HG03060 (cell line): ENCODE results near the gene NTN3.
"Not testable (repeated sequence)": the region's sequence is repeated elsewhere in the genome, so short reads cannot be mapped to it uniquely, and the experiment has no call there.

Experiments
- ATAC-seq: cut with Tn5 transposase; IDR thresholded peaks from one replicate; pipeline ENCODE4 v1.9.1; 2021; ENCODE audit warnings: low read depth, moderate number of reproducible peaks; ENCODE audit not compliant: unreplicated experiment

The NTN3 gene

GRCh38 chr16:2471016-2471652 is at the start of gene NTN3:
TSS of gene NTN3 (plus strand) at chr16:2471297. CDS start at chr16:2471702, 405 bp downstream.
- no peak for ATAC-seq

- ATAC-seq = no peak
These were observed 48.8 kb upstream of the NTN3 start for GRCh38 chr16:2422123-2422867.

DNA sequence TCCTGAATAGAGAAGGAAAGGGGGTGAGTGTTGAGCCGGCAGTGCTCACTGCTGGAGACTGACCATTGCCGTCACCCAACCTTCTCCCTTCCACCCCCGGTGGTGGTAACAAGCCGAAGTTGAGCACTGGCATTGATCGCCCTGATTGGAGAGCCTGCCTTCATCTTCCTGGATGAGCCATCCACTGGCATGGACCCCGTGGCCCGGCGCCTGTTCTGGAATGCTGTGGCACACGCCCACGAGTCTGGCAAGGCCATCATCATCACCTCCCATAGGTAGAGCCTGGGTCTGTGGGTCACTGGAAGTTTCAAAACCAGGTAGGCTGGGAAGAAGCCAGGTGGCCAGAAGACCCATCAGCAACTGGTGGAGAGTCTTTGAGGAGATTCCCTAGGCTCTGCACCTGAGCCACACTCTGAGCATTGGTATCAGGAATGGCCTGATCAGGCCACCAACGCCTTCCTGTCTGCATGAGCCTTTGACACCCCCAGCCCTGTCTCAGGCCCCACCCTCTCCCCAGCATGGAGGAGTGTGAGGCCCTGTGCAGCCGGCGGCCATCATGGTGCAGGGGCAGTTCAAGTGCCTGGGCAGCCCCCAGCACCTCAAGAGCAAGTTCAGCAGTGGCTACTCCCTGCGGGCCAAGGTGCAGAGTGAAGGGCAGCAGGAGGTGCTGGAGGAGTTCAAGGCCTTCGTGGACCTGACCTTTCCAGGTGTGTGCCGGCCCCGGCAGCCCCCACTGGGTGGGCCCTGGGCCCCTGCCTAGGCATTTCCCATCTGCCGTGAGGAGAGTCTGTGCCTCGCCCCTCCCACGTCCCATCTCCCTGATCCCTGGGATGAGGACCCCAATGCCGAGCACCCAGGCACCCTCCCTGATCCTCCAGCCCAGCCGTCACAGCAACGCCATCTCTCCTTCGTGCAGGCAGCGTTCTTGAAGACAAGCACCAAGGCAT is 46.8 kb upstream of the NTN3 start:
- ATAC-seq = no peak

DNA sequence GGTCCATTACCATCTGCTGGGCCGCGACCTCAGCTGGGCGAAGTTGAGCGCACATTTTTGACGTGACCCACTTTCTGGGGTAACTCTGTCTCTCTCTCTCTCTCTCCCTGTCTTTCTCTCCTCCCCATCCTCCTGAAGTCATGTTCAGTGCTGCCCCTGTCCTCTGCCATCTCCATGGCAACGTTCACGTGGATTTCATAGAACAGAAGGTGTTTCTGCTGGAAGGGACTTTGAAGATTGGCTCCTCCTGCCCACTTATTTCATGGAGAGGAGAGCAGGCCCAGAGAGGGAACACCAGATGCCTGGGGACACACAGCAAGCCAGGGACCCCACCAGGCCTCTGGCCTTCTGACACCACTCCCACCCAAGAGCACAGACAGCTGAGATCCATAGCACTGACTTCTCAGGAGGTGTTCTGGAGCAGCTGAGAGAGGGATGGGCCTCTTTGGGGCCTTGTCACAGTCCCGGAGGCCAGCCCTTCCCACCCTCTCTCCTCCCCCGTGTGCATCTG is 46.0 kb upstream of the NTN3 start:
- ATAC-seq = no peak

DNA sequence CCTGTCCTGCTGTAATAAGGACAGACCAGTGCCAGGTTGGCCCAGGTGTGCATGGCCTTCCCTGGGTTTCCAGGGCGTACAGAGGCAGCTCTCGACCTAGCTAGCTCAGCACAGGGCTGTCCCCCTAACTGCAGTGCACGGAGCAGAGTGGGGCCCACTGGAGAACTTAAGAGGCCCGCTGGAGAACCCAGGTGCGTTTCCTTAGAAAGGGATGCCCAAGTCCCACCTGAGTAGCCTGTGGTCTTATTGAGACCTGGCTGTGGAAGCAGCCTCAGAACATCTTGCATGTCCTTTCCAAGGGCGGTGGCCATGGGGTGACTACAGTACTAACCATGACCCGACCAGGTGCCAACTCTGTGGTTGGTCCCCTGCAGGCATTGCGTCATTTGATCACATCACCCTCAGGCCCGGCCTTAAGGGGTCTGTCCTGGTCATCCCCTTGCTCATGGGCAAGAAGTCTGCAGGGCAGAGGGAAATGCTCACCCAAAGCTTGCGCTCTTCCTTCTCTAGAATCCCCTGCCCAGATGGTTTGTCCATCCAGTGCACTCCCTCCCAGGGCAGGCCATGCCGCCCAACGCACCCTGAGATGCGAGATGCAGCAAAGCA is 45.2 kb upstream of the NTN3 start:
- no peak for ATAC-seq

- no peak for ATAC-seq
These were observed 44.1 kb upstream of the NTN3 start for GRCh38 chr16:2426941-2427361.

- no peak for ATAC-seq
These were observed 43.6 kb upstream of the NTN3 start for GRCh38 chr16:2427526-2427925.

DNA sequence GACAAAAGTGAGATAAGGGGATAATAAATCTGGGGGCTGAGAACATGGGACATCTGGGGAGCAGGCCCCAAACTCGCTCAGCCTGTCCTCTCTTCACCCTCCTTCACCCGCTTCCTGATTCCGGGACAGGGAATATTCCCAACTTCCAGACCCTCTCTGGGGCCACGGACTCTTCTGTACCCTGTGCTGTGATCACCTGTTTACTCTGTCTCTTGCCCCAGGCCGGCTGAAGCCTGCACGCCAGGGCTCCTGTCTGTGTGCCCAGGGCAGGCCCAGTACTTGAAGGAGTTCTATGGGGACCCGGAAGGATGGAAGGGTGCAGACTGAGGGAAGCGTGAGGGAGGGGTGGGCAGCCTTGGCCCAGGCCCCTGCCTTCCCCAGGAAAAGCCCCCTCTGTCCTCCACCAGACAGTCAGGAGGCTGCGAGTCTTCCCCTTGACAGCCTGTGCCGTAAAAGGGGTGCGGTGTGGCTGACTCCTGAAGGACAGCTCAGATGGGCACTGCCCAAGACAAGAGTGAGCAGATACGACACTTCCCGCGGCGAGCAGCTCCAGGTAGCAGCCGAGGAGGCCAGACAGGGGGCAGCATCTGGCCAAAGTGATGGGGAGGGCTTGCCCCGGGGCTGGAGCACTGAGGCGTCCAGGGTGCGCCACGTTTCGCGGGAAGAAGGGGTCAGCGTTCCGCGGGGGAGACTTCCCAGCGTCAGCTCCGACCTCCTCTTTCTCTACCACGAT is 42.9 kb upstream of the NTN3 start:
- ATAC-seq = peak; percentile 6

GRCh38 chr16:2428784-2429033 is 42.4 kb upstream of the NTN3 start:
- peak; percentile 4 for ATAC-seq

DNA sequence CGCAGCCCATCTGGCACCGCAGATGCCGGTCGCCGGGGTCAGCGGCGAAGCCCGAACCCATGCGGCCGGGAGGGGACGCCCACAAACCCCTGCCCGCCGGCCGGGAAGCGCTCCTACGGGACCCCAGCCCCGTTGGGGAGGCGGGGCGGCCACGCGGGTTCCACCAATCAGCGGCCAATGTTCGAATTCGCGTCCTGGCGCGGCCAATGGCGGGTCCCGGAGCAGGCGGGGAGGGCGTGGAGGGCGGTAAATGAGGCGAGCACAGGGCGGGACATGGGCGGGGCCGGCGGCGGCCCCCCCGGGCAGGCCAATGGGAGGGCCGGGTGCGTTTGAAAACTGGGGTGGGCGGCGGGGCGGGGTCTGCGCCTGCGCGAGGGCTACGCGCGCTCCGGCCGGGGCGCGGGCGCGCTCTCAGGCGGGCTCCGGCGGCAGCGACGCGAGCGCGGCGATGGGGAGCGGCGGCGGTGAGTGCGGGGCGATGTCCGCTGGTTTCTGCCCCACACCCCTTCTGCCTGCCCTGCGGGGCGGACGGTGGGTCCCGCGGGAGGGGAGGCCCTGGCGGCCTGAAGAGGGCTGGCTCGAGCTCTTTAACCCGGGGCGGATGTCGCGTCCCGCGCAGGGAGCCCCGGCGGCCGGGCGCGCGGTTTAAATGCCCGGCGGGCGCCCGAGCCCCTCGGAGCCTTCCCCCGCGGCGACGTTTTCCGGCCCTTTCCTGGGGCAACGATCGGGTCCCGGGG is 41.9 kb upstream of the NTN3 start, which contains the start of gene CCNF:
TSS of gene CCNF (plus strand) at position 414 of the 737 bp plus-strand sequence. CDS start at position 449, 35 bp downstream.
- peak; percentile 62 for ATAC-seq

- peak; percentile 22 for ATAC-seq
These were observed 41.1 kb upstream of the NTN3 start for GRCh38 chr16:2429771-2430663.

- ATAC-seq = no peak
These were observed 38.8 kb upstream of the NTN3 start for GRCh38 chr16:2432286-2432685.

DNA sequence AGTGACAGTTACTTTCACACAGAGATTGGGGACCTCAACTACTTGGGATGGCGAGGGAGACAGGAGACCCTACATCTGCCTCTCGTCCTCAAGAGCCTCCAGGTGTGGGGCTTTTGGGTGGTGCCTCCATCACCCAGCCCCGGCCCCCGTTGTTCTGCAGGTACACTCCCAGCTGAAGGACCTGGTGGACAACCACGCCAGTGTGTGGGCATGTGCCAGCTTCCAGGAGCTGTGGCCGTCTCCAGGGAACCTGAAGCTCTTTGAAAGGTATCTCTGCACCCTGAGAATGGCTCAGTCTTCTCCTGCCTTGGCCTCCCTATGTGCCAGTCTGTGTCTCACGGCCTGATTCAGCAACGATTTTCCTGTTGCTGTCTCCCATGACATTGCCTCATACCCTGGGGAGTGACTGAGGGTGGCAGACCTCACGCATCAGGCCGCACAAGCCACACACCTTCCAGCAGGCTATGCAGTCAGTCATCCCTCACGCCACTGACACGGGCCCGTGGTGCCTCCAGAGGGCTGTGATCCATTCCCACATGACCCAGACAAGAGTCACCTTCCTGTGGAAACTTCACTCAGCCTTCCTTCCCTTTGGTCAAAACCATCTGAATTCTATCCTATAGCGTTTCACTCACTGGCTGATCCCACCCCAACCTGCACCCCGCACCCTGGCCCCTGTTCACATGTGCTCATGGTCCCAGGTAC is 38.1 kb upstream of the NTN3 start:
- no peak for ATAC-seq

DNA sequence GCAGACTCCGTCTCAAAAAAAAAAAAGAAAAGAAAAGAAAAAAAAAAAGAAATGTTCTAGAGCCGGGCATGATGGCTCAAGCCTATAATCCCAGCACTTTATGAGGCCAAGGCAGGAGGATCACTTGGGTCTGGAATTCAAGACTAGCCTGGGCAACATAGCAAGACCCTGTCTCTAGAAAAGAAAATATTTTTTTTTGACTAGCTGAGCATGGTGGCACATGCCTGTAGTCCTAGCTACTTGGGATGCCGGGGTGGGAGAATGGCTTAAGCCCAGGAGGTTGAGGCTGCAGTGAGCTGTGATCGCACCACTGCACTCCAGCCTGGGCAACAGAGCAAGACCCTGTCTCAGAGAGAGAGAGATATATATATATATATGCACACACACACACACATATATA is 35.9 kb upstream of the NTN3 start:
- ATAC-seq = not testable (repeated sequence)

DNA sequence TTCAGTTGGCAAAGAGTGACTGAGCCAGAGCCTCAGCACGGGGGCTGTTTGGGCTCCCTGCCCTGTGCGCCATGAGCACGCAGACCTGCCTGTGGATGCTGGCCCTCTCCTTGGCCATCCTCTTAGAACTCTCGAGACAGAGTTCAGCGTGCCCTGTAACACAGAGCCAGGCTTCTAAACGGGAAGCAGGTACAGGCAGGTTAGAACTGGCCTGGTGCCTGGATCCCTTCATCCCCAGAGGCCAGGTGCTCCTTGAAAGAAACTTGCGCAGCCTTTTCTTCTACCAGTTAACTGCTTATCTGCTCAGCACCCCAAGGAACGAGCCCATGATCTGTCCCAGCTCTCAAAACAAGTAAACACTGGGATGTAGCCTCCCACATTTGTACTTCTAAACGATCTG is 35.0 kb upstream of the NTN3 start:
- no peak for ATAC-seq

DNA sequence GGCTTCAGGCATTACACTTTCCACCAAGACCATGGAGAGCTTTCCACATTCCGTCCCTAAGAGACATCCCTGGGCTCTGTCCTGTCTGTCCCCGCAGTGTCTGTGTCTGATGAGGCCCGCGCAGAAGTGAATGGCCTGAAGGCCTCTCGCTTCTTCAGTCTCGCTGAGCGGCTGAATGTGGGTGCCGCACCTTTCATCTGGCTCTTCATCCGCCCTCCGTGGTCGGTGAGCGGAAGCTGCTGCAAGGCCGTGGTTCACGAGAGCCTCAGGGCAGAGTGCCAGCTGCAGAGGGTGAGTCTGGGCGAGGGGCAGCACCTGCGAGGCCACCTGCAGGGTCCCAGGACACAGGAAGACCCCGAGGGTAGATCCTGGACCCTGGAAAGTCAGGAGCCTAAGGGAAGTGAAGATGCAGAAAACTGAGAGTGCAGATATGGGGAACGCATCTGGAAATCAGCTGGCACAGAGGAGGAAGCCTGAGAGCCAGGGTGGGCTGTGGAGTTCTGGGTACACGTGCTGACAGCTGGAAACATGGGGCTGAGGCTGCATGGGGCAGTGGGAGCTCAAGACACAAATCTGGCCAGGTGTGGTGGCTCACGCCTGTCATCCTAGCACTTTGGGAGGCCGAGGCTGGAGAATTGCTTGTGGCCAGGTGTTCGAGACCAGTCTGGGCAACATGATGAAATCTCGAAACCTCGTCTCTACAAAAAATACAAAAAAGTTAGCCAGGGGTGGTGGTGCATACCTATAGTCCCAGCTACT is 33.9 kb upstream of the NTN3 start:
- no peak for ATAC-seq

DNA sequence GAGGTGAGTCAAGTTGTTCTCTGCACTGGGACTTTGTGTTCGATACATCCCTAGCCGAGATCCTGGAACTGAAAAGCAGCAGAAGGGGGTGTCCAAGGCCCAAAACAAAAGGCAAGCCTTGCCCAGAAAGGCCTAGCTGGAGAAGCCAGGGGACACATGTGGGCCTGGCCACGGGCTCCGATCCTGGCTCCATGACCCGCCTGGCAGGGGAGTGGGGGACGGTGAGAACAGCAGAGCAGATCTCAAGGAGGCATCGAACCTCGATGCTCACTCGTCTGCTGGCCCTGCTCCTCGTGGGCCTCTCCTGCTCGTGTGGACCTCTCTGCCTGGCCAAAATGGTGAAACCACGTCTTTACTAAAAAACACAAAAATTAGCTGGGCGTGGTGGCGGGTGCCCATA is 33.0 kb upstream of the NTN3 start:
- ATAC-seq = no peak
